Panc1 (cell line): ENCODE results near the gene CPSF3.

Source experiments
- POLR2AphosphoS5 ChIP-seq: IDR thresholded peaks from 2 replicates; pipeline ENCODE4 v1.6.1; 2012; ENCODE audit warnings: mild to moderate bottlenecking, low read depth, low read length, moderate library complexity
- SIN3A ChIP-seq: IDR thresholded peaks from 2 replicates; pipeline ENCODE4 v1.6.1; 2012; ENCODE audit warnings: low read depth, mild to moderate bottlenecking, low read length, moderate library complexity, borderline replicate concordance; ENCODE audit not compliant: insufficient read depth
- TCF7L2 ChIP-seq: IDR thresholded peaks from 2 replicates; pipeline ENCODE4 v1.6.1; 2011; ENCODE audit warnings: mild to moderate bottlenecking, low read depth, low read length, inconsistent platforms
- TF ChIP-seq, protein P1 (sequence below): fragments of 450-650 bp; IDR thresholded peaks from 2 replicates; pipeline ENCODE4 v1.5.1; 2017; ENCODE audit warnings: mild to moderate bottlenecking
- TF ChIP-seq, protein P2 (sequence below), 2 experiments: IDR thresholded peaks; 2 replicates each; pipeline ENCODE4 v1.6.1; 2011 to 2012; ENCODE audit warnings: low read depth in 2 of 2, control low read depth in 1 of 2, low read length in 1 of 2, mild to moderate bottlenecking in 1 of 2, moderate library complexity in 1 of 2; ENCODE audit not compliant: insufficient read depth in 1 of 2

DNA sequence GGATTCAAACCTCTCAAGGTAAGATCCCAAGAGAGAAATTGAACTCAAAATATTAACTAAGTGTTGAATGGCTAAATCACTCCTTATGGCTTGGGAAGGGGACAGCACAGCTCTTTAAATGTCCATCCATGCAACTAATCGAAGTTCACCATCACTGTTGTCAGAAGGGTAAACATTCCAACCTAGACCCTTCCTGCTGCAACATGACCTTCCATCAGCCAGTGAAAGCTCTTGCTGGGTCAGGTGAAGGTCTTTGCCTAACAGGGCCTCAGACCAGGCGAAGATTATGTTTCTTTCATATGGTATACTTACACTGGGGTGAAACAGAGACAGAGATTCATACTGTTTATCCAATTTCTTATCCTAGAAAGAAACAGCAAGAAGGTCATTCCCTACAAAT lies 67.3 kb downstream of the CPSF3 start:
- TF ChIP-seq, protein P1, sequence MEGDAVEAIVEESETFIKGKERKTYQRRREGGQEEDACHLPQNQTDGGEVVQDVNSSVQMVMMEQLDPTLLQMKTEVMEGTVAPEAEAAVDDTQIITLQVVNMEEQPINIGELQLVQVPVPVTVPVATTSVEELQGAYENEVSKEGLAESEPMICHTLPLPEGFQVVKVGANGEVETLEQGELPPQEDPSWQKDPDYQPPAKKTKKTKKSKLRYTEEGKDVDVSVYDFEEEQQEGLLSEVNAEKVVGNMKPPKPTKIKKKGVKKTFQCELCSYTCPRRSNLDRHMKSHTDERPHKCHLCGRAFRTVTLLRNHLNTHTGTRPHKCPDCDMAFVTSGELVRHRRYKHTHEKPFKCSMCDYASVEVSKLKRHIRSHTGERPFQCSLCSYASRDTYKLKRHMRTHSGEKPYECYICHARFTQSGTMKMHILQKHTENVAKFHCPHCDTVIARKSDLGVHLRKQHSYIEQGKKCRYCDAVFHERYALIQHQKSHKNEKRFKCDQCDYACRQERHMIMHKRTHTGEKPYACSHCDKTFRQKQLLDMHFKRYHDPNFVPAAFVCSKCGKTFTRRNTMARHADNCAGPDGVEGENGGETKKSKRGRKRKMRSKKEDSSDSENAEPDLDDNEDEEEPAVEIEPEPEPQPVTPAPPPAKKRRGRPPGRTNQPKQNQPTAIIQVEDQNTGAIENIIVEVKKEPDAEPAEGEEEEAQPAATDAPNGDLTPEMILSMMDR = no peak
- TF ChIP-seq, protein P2, sequence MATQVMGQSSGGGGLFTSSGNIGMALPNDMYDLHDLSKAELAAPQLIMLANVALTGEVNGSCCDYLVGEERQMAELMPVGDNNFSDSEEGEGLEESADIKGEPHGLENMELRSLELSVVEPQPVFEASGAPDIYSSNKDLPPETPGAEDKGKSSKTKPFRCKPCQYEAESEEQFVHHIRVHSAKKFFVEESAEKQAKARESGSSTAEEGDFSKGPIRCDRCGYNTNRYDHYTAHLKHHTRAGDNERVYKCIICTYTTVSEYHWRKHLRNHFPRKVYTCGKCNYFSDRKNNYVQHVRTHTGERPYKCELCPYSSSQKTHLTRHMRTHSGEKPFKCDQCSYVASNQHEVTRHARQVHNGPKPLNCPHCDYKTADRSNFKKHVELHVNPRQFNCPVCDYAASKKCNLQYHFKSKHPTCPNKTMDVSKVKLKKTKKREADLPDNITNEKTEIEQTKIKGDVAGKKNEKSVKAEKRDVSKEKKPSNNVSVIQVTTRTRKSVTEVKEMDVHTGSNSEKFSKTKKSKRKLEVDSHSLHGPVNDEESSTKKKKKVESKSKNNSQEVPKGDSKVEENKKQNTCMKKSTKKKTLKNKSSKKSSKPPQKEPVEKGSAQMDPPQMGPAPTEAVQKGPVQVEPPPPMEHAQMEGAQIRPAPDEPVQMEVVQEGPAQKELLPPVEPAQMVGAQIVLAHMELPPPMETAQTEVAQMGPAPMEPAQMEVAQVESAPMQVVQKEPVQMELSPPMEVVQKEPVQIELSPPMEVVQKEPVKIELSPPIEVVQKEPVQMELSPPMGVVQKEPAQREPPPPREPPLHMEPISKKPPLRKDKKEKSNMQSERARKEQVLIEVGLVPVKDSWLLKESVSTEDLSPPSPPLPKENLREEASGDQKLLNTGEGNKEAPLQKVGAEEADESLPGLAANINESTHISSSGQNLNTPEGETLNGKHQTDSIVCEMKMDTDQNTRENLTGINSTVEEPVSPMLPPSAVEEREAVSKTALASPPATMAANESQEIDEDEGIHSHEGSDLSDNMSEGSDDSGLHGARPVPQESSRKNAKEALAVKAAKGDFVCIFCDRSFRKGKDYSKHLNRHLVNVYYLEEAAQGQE (IDR thresholded peaks at IDR 0.05; ENCODE audit: insufficient read depth in 1 of 2, low read depth in 2 of 2, low read length in 1 of 2) = no peak
- TF ChIP-seq POLR2AphosphoS5 (no peak), TCF7L2 (no peak), SIN3A (no peak)
